ENCODE data around the gene LSM4.

Gene LSM4

GRCh38 chr19:18292810-18293641, 29.9 kb downstream of the LSM4 start:
- DNase-seq (ENCODE audit: low read depth in 2 of 2): peak; percentile 48 to 60

GRCh38 chr19:18292462-18292809, 30.4 kb downstream of the LSM4 start:
- DNase-seq (ENCODE audit: low read depth in 2 of 2): peak in 1 of 2 donors; percentile 25

GRCh38 chr19:18291590-18292461, 31.1 kb downstream of the LSM4 start:
- peak; percentile 82 to 89 for DNase-seq (ENCODE audit: low read depth in 2 of 2)

GRCh38 chr19:18291019-18291524, 31.8 kb downstream of the LSM4 start:
- DNase-seq (ENCODE audit: low read depth in 2 of 2): no peak

- DNase-seq (ENCODE audit: low read depth in 2 of 2): peak; percentile 85 to 95
Measured at GRCh38 chr19:18290302-18291018, 32.4 kb downstream of the LSM4 start.

- no peak for DNase-seq (ENCODE audit: low read depth in 2 of 2)
Measured at GRCh38 chr19:18289471-18290301, 33.2 kb downstream of the LSM4 start.

GRCh38 chr19:18287836-18288772, 34.8 kb downstream of the LSM4 start:
- DNase-seq (ENCODE audit: low read depth in 2 of 2): no peak

GRCh38 chr19:18286973-18287635, 35.8 kb downstream of the LSM4 start:
- no peak for DNase-seq (ENCODE audit: low read depth in 2 of 2)

- peak; percentile 54 to 63 for DNase-seq (ENCODE audit: low read depth in 2 of 2)
Measured at GRCh38 chr19:18284712-18285360, 38.0 kb downstream of the LSM4 start.

- no peak for DNase-seq (ENCODE audit: low read depth in 2 of 2)
Measured at GRCh38 chr19:18283338-18283737, 39.5 kb downstream of the LSM4 start.

- no peak for DNase-seq (ENCODE audit: low read depth in 2 of 2)
Measured at GRCh38 chr19:18282788-18283141, 40.1 kb downstream of the LSM4 start.

GRCh38 chr19:18282021-18282787, 40.7 kb downstream of the LSM4 start:
- peak in 1 of 2 donors; percentile 28 for DNase-seq (ENCODE audit: low read depth in 2 of 2)

GRCh38 chr19:18281082-18282020, 41.5 kb downstream of the LSM4 start, which contains the start of gene JUND:
Gene JUND, minus strand, starts transcription at chr19:18281622. Its CDS starts 138 bp downstream, at chr19:18281484.
- peak; percentile 92 to 97 for DNase-seq (ENCODE audit: low read depth in 2 of 2)

- DNase-seq (ENCODE audit: low read depth in 2 of 2): peak; percentile 60 to 62
Measured at GRCh38 chr19:18280247-18281081, 42.4 kb downstream of the LSM4 start.

GRCh38 chr19:18279516-18280246, 43.2 kb downstream of the LSM4 start:
- peak; percentile 79 to 90 for DNase-seq (ENCODE audit: low read depth in 2 of 2)

- no peak for DNase-seq (ENCODE audit: low read depth in 2 of 2)
Measured at GRCh38 chr19:18279266-18279515, 43.7 kb downstream of the LSM4 start.
